Heart left ventricle (tissue), 16 donors: Measurements from ENCODE around the gene STK11. TPM values are rescaled to one million over a fixed set of nuclear protein-coding genes. Genes with fewer than 3 reads are reported as not detected.
A peak's percentile ranks its signal among the peaks of the same experiment; 100 is the strongest.
"Not testable (repeated sequence)": the region's sequence is repeated elsewhere in the genome, so short reads cannot be mapped to it uniquely, and the experiment has no call there.

Source experiments
- ATAC-seq, 4 donors: fragments of 200-7000 bp; cut with Tn5 transposase; one replicate each; pipeline ENCODE4 v1.9.1; 2020 to 2022; ENCODE audit warnings: moderate library complexity in 4 of 4, mild to moderate bottlenecking in 3 of 4, moderate number of reproducible peaks in 1 of 4
- DNase-seq, 5 donors: peaks; one replicate each; pipeline ENCODE4 v3.0.0-alpha.2; 2020
- H3K27ac ChIP-seq, 12 donors: fragments of 200-600 bp; sonication (generic) in 4 of 12; one replicate each; pipeline versions ENCODE4 v1.5.0 to v1.8.0; 2016 to 2022; ENCODE audit warnings: mild to moderate bottlenecking in 2 of 12
- H3K27me3 ChIP-seq, 9 donors: fragments of 200-600 bp; sonication (generic) in 2 of 9; one replicate each; pipeline versions ENCODE4 v1.5.1 to v1.8.0; 2016 to 2022; ENCODE audit warnings: mild to moderate bottlenecking in 3 of 9
- H3K36me3 ChIP-seq, 9 donors: fragments of 200-600 bp; sonication (generic) in 2 of 9; one replicate each; pipeline versions ENCODE4 v1.5.0 to v1.8.0; 2018 to 2022; ENCODE audit warnings: mild to moderate bottlenecking in 2 of 9
- H3K4me1 ChIP-seq, 12 donors: fragments of 200-600 bp; sonication (generic) in 4 of 12; one replicate each; pipeline versions ENCODE4 v1.5.0 to v1.8.0; 2016 to 2022; ENCODE audit warnings: mild to moderate bottlenecking in 3 of 12
- H3K4me3 ChIP-seq, 12 donors: fragments of 200-600 bp; sonication (generic) in 4 of 12; one replicate each; pipeline versions ENCODE4 v1.5.0 to v1.8.0; 2017 to 2022; ENCODE audit warnings: mild to moderate bottlenecking in 9 of 12, moderate library complexity in 4 of 12
- H3K9me3 ChIP-seq, 12 donors: fragments of 200-600 bp; sonication (generic) in 4 of 12; one replicate each; pipeline versions ENCODE4 v1.5.0 to v1.8.0; 2016 to 2022; ENCODE audit warnings: mild to moderate bottlenecking in 1 of 12
- CTCF ChIP-seq, 12 donors: fragments of 200-600 bp; sonication (generic) in 4 of 12; IDR thresholded peaks; one replicate each; pipeline versions ENCODE4 v1.5.0 to v1.8.0; 2018 to 2022; ENCODE audit warnings: antibody characterized with exemption in 12 of 12, mild to moderate bottlenecking in 5 of 12
- POLR2A ChIP-seq, 2 donors: fragments of 450-650 bp; IDR thresholded peaks; one replicate each; pipeline ENCODE4 v1.6.1; 2017; ENCODE audit warnings: antibody characterized with exemption in 2 of 2, mild to moderate bottlenecking in 2 of 2, moderate library complexity in 2 of 2
- WGBS, 4 donors: extraction: QIAGEN DNeasy Blood & Tissue Kit in 2 of 4; methylation state at CpG; one replicate each; pipeline versions ENCODE4 v1.1.5 to v1.1.7; 2013 to 2018; 5-methylcytosine and 5-hydroxymethylcytosine counted together
- intact Hi-C, 10 donors: fragments of 100-400 bp; cut with DNase I; formaldehyde crosslinking; loops; one replicate each; pipeline versions ENCODE4 v1.11.1 to v1.14.2; 2022
- polyA plus RNA-seq, 2 donors: library from polyadenylated mRNA; stranded (reverse); fragments of 200-250 nt; gene quantifications; one replicate each; pipeline ENCODE4 v1.2.3, GENCODE V29; 2013
- total RNA-seq, 9 donors: library from RNA; depleted of rRNA in 2 of 9; stranded (reverse); fragments of >200 nt in 2 of 9; fragmentation: NEBNext Ultra II Directional in 3 of 9; extraction: Animal tissue kit (Norgen Biotek cat#: 25700) in 3 of 9; gene quantifications; one replicate each; pipeline versions ENCODE4 v1.1.0 to v1.2.4, GENCODE V29; 2016 to 2023
- donor health status: ischemic (EF 13 %, LVEDD 7.1; RV severe dilation, severe dysfunction).
- donor health status: healthy with polysubstance abuse.
- donor health status: DM: no; HTN: yes; CAD: no.
- donor health status: DM: no; HTN: no; CAD: no.
- donor health status: ischemic (EF 25% LVEDD 6.9; RV normal size, moderate dysfunction).
- donor health status: ischemic (EF 25% LVEDD 5.7; RV mildly dilated, moderate dysfunction).
- donor health status: healthy.
- donor health status: DM: yes; HTN: yes; CAD: no.
- donor health status: ischemic (EF 35%, LVEDD 5.7; RV mildly dilated, moderate dysfunction).
- donor health status: nonischemic (EF 11% LVEDD 7.7; RV severe dilation, severe dysfunction).
- donor health status: DM: yes; HTN: yes; CAD: no.
- donor health status: PGD.
- donor health status: ischemic (EF 29% LVEDD 5.4; RV normal size, mild dysfunction).
- donor health status: nonischemic (EF 23%, LVEDD 6.1; RV moderate dilation, normal function).

The STK11 gene
- total and polyA plus RNA-seq, 11 donors = 44.7 to 92.0 (median 50.7) TPM

- peaks cover 0 to 30% (median 2%) of the 10 kb centered on the region in 12 donors for H3K4me1 ChIP-seq
- TF ChIP-seq CTCF (IDR thresholded peaks at IDR 0.05) (no peak), POLR2A (IDR thresholded peaks at IDR 0.05) (no peak)
- WGBS, 4 donors = 80 to 87% (median 83%) methylated on average over 15 to 19 of the region's 19 CpGs
- no peaks in the 10 kb centered on the region for H3K27me3 ChIP-seq
- intact Hi-C loops = loop anchor here in 1 of 10 donors (5.0 to 10.0 kb wide), 2 partner anchors 51 to 259 kb away; partner anchors contain the start of gene ARID3A
- H3K4me3 ChIP-seq = no peak overlapping the region
- no peak overlapping the region for H3K27ac ChIP-seq
- ATAC-seq (no peak), DNase-seq (no peak)
- no peaks in the 10 kb centered on the region for H3K9me3 ChIP-seq
- H3K36me3 ChIP-seq = no peaks in the 10 kb centered on the region
Observed at GRCh38 chr19:1183543-1184172, 21.9 kb upstream of the STK11 start.

DNA sequence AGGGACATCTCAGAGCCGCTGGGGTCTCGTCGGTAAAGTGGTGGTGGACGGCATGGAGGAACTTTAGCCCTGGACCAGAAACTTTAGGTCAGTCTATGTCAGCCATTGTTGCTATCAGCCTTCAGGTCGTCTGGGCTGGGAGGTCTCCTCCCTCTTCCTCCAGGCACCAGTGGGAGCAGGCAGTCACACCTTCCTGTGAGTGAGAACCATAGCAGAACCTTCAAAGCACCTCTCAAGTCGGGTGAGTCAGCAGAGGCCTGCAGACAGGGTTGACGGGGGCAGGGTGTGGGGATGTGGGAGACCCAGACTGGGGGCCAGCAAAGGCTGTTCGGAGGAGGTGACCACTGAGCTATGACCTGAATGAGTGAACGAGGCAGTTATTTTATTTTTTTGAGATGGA, 16.2 kb upstream of the STK11 start:
- TF ChIP-seq POLR2A (IDR thresholded peaks at IDR 0.05) (no peak), CTCF (IDR thresholded peaks at IDR 0.05) (no peak)
- intact Hi-C loops = loop anchor here in 1 of 10 donors (10.0 kb wide), 1 partner anchor 265 kb away; the partner anchor contains the start of gene ARID3A
- Histone ChIP-seq H3K27me3 (no peaks in the 10 kb centered on the region), H3K4me3 (no peak overlapping the region), H3K4me1 (peaks cover 0 to 16% (median 0%) of the 10 kb centered on the region in 12 donors), H3K36me3 (no peaks in the 10 kb centered on the region), H3K9me3 (no peaks in the 10 kb centered on the region), H3K27ac (no peak overlapping the region)
- WGBS, 4 donors = 75 to 79% (median 76%) methylated on average over 9 of the region's 9 CpGs
- ATAC-seq (no peak), DNase-seq (no peak)

DNA sequence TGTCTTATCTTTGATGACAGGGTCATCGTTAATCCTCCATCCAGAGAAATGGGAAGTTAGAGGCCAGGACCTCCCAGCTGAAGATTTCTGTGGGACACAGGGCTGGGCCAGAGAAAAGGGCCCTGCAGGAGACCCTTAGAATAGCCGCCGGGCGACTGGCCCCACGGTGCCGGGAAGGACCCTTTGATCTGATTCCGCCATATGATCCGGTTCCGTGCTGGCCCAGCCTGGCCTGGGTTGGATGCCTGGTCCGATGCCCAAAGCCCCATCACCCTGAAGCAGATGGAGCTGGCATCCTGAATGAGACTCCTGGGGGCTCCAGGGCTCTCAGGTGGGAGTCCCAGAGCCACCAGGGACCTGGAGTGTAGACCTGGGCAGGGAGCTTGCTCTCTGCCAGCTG, 6.0 kb upstream of the STK11 start:
- Histone ChIP-seq H3K9me3 (no peaks in the 10 kb centered on the region), H3K36me3 (no peaks in the 10 kb centered on the region), H3K27ac (no peak overlapping the region), H3K27me3 (no peaks in the 10 kb centered on the region), H3K4me1 (peaks cover 0 to 17% (median 0%) of the 10 kb centered on the region in 12 donors), H3K4me3 (no peak overlapping the region)
- no peak for TF ChIP-seq CTCF (IDR thresholded peaks at IDR 0.05)
- no peak for TF ChIP-seq POLR2A (IDR thresholded peaks at IDR 0.05)
- WGBS, 4 donors = 79 to 92% (median 88%) methylated on average over 7 to 10 of the region's 10 CpGs
- ATAC-seq (peak in 1 of 4 donors; percentile 6), DNase-seq (no peak)
- intact Hi-C loops = no loop called here

- intact Hi-C loops = loop anchor here in 2 of 10 donors (5.0 kb wide), 2 partner anchors 88 to 178 kb away; partner anchors contain the start of genes RNU6-2 (in 1 of the 2) and TMEM259 (in 1 of the 2)
- 88 to 95% (median 94%) methylated on average over 4 of the region's 4 CpGs for WGBS, 4 donors
- not testable (repeated sequence) for H3K27ac ChIP-seq, H3K4me3 ChIP-seq, H3K27me3 ChIP-seq, H3K36me3 ChIP-seq, DNase-seq, H3K9me3 ChIP-seq, ATAC-seq
- H3K4me1 ChIP-seq = peaks cover 0 to 25% (median 5%) of the 10 kb centered on the region in 12 donors
Observed at GRCh38 chr19:1200614-1201013, 5.0 kb upstream of the STK11 start.
